HEK293 (cell line): Measurements from ENCODE around the gene IGF2R.

Experiments
- CTCF ChIA-PET: fragments of 350-600 bp; formaldehyde crosslinking; extraction: SDS; loops from one replicate; lab custom pipeline; 2021; ENCODE audit warnings: antibody characterized with exemption; lab: Yijun Ruan, JAX
- POLR2A ChIA-PET: fragments of 300-600 bp; formaldehyde crosslinking; extraction: SDS; loops from one replicate; lab custom pipeline; 2020; ENCODE audit warnings: antibody characterized with exemption, inconsistent platforms; lab: Yijun Ruan, JAX
- H3K27ac ChIP-seq: fragments of 200-500 bp; sonication (Bioruptor generic); 2 replicates; pipeline ENCODE4 v1.5.1; 2014; ENCODE audit warnings: low read depth, low read length, control low read depth, inconsistent platforms; ENCODE audit errors: extremely low read depth
- H3K36me3 ChIP-seq, 2 experiments: fragments of 200-500 bp in 1 of 2; sonication (Bioruptor generic) in 1 of 2; 1 replicate in 1 of 2; 2 replicates in 1 of 2; pipeline ENCODE4 v1.5.1; 2014 to 2017; ENCODE audit warnings: inconsistent platforms in 2 of 2, low read length in 2 of 2; ENCODE audit not compliant: control insufficient read depth in 2 of 2, insufficient read depth in 1 of 2
- H3K4me1 ChIP-seq: fragments of 200-500 bp; sonication (Bioruptor generic); 2 replicates; pipeline ENCODE4 v1.5.1; 2014; ENCODE audit warnings: mild to moderate bottlenecking, low read length, inconsistent platforms; ENCODE audit not compliant: control insufficient read depth, insufficient read depth
- H3K4me3 ChIP-seq: 2 replicates; pipeline ENCODE4 v1.5.1; 2011; ENCODE audit warnings: low read depth, mild to moderate bottlenecking, control low read depth, low read length, moderate library complexity
- H3K9me3 ChIP-seq: fragments of 200-500 bp; sonication (Bioruptor generic); 2 replicates; pipeline ENCODE4 v1.5.1; 2014; ENCODE audit warnings: low read depth, low read length, inconsistent platforms; ENCODE audit not compliant: control insufficient read depth, insufficient read depth
- BCL11A ChIP-seq: fragments of 450-650 bp; formaldehyde crosslinking; IDR thresholded peaks from 2 replicates; pipeline ENCODE4 v1.5.1; 2016; ENCODE audit warnings: low read depth, missing biosample characterization, missing genetic modification characterization
- KLF10 ChIP-seq: fragments of 450-650 bp; IDR thresholded peaks from 2 replicates; pipeline ENCODE4 v1.5.1; 2018; ENCODE audit warnings: missing biosample characterization, mild to moderate bottlenecking, missing genetic modification characterization
- KLF7 ChIP-seq: fragments of 450-650 bp; formaldehyde crosslinking; IDR thresholded peaks from 2 replicates; pipeline ENCODE4 v1.5.1; 2016; ENCODE audit warnings: missing biosample characterization, missing genetic modification characterization, borderline replicate concordance
- KLF8 ChIP-seq: fragments of 450-650 bp; formaldehyde crosslinking; IDR thresholded peaks from 2 replicates; pipeline ENCODE4 v1.5.1; 2016; ENCODE audit warnings: missing biosample characterization, missing genetic modification characterization
- SETDB1 ChIP-seq: IDR thresholded peaks from one replicate; pipeline ENCODE4 v1.6.1; 2017; ENCODE audit warnings: mild to moderate bottlenecking, low read length, moderate library complexity, mixed read lengths; ENCODE audit not compliant: insufficient read length
- ZBTB48 ChIP-seq: fragments of 450-650 bp; formaldehyde crosslinking; IDR thresholded peaks from 2 replicates; pipeline ENCODE4 v1.5.1; 2016; ENCODE audit warnings: missing biosample characterization, missing genetic modification characterization
- ZFP37 ChIP-seq: fragments of 450-650 bp; formaldehyde crosslinking; IDR thresholded peaks from 2 replicates; pipeline ENCODE4 v1.5.1; 2016; ENCODE audit warnings: missing biosample characterization, missing genetic modification characterization
- ZNF132 ChIP-seq: fragments of 450-650 bp; formaldehyde crosslinking; IDR thresholded peaks from 2 replicates; pipeline ENCODE4 v1.5.1; 2017; ENCODE audit warnings: missing biosample characterization, missing genetic modification characterization, borderline replicate concordance
- ZNF24 ChIP-seq: fragments of 450-650 bp; formaldehyde crosslinking; IDR thresholded peaks from 2 replicates; pipeline ENCODE4 v1.5.1; 2016; ENCODE audit warnings: missing biosample characterization, missing genetic modification characterization
- ZNF274 ChIP-seq, 2 experiments: fragments of 200-500 bp in 1 of 2; fragments of 450-650 bp in 1 of 2; sonication (Bioruptor generic) in 1 of 2; formaldehyde crosslinking in 1 of 2; IDR thresholded peaks; 2 replicates each; pipeline versions ENCODE4 v1.5.1 to v1.6.1; 2014 to 2016; ENCODE audit warnings: borderline replicate concordance in 1 of 2, inconsistent platforms in 1 of 2, low read length in 1 of 2, missing biosample characterization in 1 of 2, missing genetic modification characterization in 1 of 2
- ZNF423 ChIP-seq: fragments of 450-650 bp; formaldehyde crosslinking; IDR thresholded peaks from 2 replicates; pipeline ENCODE4 v1.5.1; 2016; ENCODE audit warnings: missing biosample characterization, missing genetic modification characterization
- ZNF571 ChIP-seq: fragments of 450-650 bp; formaldehyde crosslinking; IDR thresholded peaks from 2 replicates; pipeline ENCODE4 v1.5.0; 2017; ENCODE audit warnings: missing biosample characterization, missing genetic modification characterization
- ZNF585B ChIP-seq: fragments of 450-650 bp; formaldehyde crosslinking; IDR thresholded peaks from 2 replicates; pipeline ENCODE4 v1.5.1; 2016; ENCODE audit warnings: missing biosample characterization, missing genetic modification characterization
- ZNF600 ChIP-seq: fragments of 450-650 bp; formaldehyde crosslinking; IDR thresholded peaks from 2 replicates; pipeline ENCODE4 v1.5.1; 2016; ENCODE audit warnings: missing biosample characterization, missing genetic modification characterization
- ZNF664 ChIP-seq: fragments of 450-650 bp; formaldehyde crosslinking; IDR thresholded peaks from 2 replicates; pipeline ENCODE4 v1.5.1; 2016; ENCODE audit warnings: missing biosample characterization, missing genetic modification characterization
- TF ChIP-seq, protein P1 (sequence below): fragments of 450-650 bp; formaldehyde crosslinking; IDR thresholded peaks from 2 replicates; pipeline ENCODE4 v1.5.1; 2016; ENCODE audit warnings: missing biosample characterization, missing genetic modification characterization
- TF ChIP-seq, protein P2 (sequence below): fragments of 450-650 bp; formaldehyde crosslinking; IDR thresholded peaks from 2 replicates; pipeline ENCODE4 v1.5.1; 2017; ENCODE audit warnings: missing biosample characterization, missing genetic modification characterization
- TF ChIP-seq, protein P3 (sequence below): fragments of 450-650 bp; formaldehyde crosslinking; IDR thresholded peaks from 2 replicates; pipeline ENCODE4 v1.5.1; 2016; ENCODE audit warnings: missing biosample characterization, missing genetic modification characterization
- TF ChIP-seq, protein P4 (sequence below): fragments of 450-650 bp; formaldehyde crosslinking; IDR thresholded peaks from 2 replicates; pipeline ENCODE4; 2016; ENCODE audit warnings: missing biosample characterization, missing genetic modification characterization
- TF ChIP-seq, protein P5 (sequence below): fragments of 450-650 bp; formaldehyde crosslinking; IDR thresholded peaks from 2 replicates; pipeline ENCODE4 v1.5.1; 2016; ENCODE audit warnings: missing biosample characterization, missing genetic modification characterization, borderline replicate concordance

Gene IGF2R

DNA sequence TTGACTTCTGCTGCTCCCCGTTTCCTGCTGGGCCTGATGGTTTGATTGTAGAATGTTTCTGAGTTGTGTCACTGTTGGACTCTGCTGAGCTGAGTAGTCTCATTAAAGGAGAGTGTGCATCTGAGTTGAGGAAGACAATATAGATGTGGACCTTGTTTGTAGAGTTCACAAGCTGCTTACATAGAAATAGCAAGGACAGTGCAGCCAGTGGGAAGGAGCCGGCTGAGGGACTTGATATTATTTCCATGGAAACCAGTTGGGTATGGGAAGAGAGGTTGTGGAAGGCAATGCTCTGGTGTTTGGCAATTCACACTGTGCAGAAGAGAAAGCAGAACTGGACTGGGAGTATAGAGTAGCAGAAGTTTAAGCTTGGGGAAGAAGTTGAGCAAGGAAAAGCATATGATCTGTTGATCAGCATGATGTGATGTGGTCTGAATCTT lies 14.8 kb downstream of the IGF2R start (continued):
- TF ChIP-seq ZNF600 (tag by site-specific recombination) (no peak), ZNF274 (IDR thresholded peaks at IDR 0.05; ENCODE audit: low read length) (no peak), ZNF274 (tag by site-specific recombination; IDR thresholded peaks at IDR 0.05; ENCODE audit: borderline replicate concordance) (no peak), ZNF423 (tag by site-specific recombination) (no peak)

DNA sequence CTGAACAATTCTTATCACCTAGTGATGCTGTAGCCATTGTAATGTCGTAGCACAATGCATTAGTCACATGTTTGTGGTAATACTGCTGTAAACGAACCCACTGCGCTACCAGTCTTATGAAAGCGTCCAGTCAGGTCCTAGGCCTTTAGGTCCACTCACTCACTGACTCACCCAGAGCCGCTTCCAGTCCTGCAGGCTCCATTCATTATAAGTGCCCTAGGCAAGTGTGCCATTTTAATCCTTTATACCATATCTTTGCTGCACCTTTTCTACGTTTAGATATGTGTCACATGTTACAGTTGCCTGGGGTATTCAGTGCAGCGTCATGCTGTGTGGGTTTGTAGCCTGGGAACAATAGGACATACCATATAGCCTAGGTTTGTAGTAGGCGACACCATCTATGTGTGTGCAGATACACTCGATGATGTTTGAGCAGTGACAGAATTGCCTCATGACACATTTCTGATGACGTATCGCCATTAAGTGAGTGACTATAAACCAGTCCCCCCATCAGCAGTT lies 15.4 kb downstream of the IGF2R start:
- ChIA-PET CTCF (no interaction called here), POLR2A (no interaction called here)
- H3K4me1 ChIP-seq, result peaks cover 3% of the 10 kb centered on the region; the same call in 1 of the 2 replicates
- H3K4me3 ChIP-seq, result no peak overlapping the region
- TF ChIP-seq KLF7 (tag by site-specific recombination) (no peak), SETDB1 (peak; percentile 57), ZNF664 (tag by site-specific recombination) (peak; percentile 44; the same call in 1 of the 2 replicates)
- H3K36me3 ChIP-seq, result no peaks in the 10 kb centered on the region
- no peaks in the 10 kb centered on the region for H3K9me3 ChIP-seq
- no peak overlapping the region for H3K27ac ChIP-seq

DNA sequence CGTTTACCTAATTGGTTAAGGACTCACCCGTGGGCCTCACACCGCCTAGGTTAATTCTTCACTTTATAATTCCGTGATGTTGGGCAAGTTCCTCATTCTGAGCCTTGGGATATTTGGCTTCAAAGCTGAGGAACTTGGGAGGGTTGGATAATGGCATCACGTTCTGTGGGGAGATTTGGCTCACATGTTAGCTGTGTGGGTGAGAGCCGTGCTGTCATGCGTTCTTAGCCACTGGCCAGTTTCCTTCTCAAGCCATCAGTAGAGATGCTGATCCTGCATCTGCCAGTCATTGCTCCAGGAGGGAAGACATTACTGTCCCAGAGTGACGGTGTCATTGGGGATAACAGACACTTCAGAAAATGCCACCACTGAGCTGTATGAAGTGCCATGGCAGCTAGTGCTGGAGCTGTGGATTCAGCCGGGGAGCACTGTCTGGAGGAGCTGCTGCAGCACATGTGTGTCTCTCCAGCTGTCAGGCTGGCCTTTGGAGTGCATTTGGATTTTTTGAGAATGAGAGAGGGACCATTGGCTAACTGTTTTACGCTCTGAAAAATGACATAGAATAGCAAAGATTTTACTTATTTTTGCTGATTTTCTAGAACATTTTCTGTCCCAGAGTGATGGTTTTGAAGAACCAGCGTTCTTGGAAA lies 16.5 kb downstream of the IGF2R start:
- POLR2A ChIA-PET, result no interaction called here
- Histone ChIP-seq H3K4me1 (no peaks in the 10 kb centered on the region), H3K9me3 (no peaks in the 10 kb centered on the region), H3K36me3 (no peaks in the 10 kb centered on the region), H3K27ac (no peak overlapping the region), H3K4me3 (no peak overlapping the region)
- CTCF ChIA-PET, result interaction anchor here (0.6 kb wide), 1 partner anchor 54 kb away, joined by 3 read pairs; no protein-coding TSS in a partner anchor
- TF ChIP-seq, protein P1, sequence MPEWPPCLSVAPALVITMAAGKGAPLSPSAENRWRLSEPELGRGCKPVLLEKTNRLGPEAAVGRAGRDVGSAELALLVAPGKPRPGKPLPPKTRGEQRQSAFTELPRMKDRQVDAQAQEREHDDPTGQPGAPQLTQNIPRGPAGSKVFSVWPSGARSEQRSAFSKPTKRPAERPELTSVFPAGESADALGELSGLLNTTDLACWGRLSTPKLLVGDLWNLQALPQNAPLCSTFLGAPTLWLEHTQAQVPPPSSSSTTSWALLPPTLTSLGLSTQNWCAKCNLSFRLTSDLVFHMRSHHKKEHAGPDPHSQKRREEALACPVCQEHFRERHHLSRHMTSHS, result no peak
- TF ChIP-seq ZNF571 (tag by site-specific recombination) (no peak), ZNF585B (tag by site-specific recombination) (no peak), KLF10 (no peak), ZBTB48 (no peak), ZNF24 (tag by site-specific recombination) (no peak), ZNF132 (tag by site-specific recombination) (no peak), KLF8 (tag by site-specific recombination) (no peak), ZFP37 (tag by site-specific recombination) (no peak), BCL11A (no peak)
- TF ChIP-seq, protein P2, sequence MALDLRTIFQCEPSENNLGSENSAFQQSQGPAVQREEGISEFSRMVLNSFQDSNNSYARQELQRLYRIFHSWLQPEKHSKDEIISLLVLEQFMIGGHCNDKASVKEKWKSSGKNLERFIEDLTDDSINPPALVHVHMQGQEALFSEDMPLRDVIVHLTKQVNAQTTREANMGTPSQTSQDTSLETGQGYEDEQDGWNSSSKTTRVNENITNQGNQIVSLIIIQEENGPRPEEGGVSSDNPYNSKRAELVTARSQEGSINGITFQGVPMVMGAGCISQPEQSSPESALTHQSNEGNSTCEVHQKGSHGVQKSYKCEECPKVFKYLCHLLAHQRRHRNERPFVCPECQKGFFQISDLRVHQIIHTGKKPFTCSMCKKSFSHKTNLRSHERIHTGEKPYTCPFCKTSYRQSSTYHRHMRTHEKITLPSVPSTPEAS (tag by site-specific recombination), result no peak
- TF ChIP-seq, protein P3, sequence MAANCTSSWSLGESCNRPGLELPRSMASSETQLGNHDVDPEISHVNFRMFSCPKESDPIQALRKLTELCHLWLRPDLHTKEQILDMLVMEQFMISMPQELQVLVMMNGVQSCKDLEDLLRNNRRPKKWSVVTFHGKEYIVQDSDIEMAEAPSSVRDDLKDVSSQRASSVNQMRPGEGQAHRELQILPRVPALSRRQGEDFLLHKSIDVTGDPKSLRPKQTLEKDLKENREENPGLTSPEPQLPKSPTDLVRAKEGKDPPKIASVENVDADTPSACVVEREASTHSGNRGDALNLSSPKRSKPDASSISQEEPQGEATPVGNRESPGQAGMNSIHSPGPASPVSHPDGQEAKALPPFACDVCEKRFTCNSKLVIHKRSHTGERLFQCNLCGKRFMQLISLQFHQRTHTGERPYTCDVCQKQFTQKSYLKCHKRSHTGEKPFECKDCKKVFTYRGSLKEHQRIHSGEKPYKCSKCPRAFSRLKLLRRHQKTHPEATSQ (tag by site-specific recombination), result no peak
- TF ChIP-seq, protein P4, sequence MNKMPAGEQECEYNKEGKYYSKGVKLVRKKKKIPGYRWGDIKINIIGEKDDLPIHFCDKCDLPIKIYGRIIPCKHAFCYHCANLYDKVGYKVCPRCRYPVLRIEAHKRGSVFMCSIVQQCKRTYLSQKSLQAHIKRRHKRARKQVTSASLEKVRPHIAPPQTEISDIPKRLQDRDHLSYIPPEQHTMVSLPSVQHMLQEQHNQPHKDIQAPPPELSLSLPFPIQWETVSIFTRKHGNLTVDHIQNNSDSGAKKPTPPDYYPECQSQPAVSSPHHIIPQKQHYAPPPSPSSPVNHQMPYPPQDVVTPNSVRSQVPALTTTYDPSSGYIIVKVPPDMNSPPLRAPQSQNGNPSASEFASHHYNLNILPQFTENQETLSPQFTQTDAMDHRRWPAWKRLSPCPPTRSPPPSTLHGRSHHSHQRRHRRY, result no peak
- TF ChIP-seq, protein P5, sequence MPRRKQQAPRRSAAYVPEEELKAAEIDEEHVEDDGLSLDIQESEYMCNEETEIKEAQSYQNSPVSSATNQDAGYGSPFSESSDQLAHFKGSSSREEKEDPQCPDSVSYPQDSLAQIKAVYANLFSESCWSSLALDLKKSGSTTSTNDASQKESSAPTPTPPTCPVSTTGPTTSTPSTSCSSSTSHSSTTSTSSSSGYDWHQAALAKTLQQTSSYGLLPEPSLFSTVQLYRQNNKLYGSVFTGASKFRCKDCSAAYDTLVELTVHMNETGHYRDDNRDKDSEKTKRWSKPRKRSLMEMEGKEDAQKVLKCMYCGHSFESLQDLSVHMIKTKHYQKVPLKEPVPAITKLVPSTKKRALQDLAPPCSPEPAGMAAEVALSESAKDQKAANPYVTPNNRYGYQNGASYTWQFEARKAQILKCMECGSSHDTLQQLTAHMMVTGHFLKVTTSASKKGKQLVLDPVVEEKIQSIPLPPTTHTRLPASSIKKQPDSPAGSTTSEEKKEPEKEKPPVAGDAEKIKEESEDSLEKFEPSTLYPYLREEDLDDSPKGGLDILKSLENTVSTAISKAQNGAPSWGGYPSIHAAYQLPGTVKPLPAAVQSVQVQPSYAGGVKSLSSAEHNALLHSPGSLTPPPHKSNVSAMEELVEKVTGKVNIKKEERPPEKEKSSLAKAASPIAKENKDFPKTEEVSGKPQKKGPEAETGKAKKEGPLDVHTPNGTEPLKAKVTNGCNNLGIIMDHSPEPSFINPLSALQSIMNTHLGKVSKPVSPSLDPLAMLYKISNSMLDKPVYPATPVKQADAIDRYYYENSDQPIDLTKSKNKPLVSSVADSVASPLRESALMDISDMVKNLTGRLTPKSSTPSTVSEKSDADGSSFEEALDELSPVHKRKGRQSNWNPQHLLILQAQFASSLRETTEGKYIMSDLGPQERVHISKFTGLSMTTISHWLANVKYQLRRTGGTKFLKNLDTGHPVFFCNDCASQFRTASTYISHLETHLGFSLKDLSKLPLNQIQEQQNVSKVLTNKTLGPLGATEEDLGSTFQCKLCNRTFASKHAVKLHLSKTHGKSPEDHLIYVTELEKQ (tag by site-specific recombination), result no peak
